Cardiac muscle cell (in vitro differentiated cells and primary cell): Measurements from ENCODE around the gene C2CD2L. TPM values are rescaled to one million over a fixed set of nuclear protein-coding genes. Genes with fewer than 3 reads are reported as not detected.

ENCODE experiments used
- DNase-seq, 2 donors: peaks; one replicate each; pipeline versions ENCODE4 v3.0.0 to v3.0.0-alpha.2; 2010 to 2017; ENCODE audit warnings: low read depth in 1 of 2, low spot score in 1 of 2
- H3K27ac ChIP-seq: fragments of 200-600 bp; sonication (generic); 2 replicates; pipeline ENCODE4 v1.5.1; 2016
- H3K27me3 ChIP-seq: fragments of 200-600 bp; sonication (generic); 2 replicates; pipeline ENCODE4 v1.6.0; 2016; ENCODE audit warnings: control low read depth
- H3K36me3 ChIP-seq: fragments of 200-600 bp; sonication (generic); 2 replicates; pipeline ENCODE4 v1.5.1; 2016; ENCODE audit warnings: control low read depth
- H3K4me1 ChIP-seq: fragments of 200-600 bp; sonication (generic); 2 replicates; pipeline ENCODE4 v1.8.1; 2017; ENCODE audit warnings: low read depth, mild to moderate bottlenecking, mixed run types
- H3K4me3 ChIP-seq: fragments of 200-600 bp; sonication (generic); 2 replicates; pipeline ENCODE4 v1.5.1; 2016; ENCODE audit warnings: mild to moderate bottlenecking
- H3K9me3 ChIP-seq: fragments of 200-600 bp; sonication (generic); 2 replicates; pipeline ENCODE4 v1.5.1; 2017; ENCODE audit warnings: low read depth, mild to moderate bottlenecking, control low read depth
- polyA plus RNA-seq: library from polyadenylated mRNA; unstranded; fragments of >200 nt; fragmentation: Nextera tagmentation; extraction: Ambion mirVana; gene quantifications from 2 replicates; pipeline ENCODE4 v1.2.1, GENCODE V29; 2016
- total RNA-seq: library from RNA; depleted of rRNA; stranded (reverse); fragments of >200 nt; gene quantifications from 2 replicates; pipeline ENCODE4 v1.2.3, GENCODE V29; 2016
- TF ChIP-seq, protein P1 (sequence below): IDR thresholded peaks from 2 replicates; pipeline ENCODE4 v1.5.1; 2012; ENCODE audit warnings: low read depth, mild to moderate bottlenecking, low read length

Gene C2CD2L
- total and polyA plus RNA-seq, 2 experiments from 2014 or later, result 11.1 to 16.4 TPM

DNA sequence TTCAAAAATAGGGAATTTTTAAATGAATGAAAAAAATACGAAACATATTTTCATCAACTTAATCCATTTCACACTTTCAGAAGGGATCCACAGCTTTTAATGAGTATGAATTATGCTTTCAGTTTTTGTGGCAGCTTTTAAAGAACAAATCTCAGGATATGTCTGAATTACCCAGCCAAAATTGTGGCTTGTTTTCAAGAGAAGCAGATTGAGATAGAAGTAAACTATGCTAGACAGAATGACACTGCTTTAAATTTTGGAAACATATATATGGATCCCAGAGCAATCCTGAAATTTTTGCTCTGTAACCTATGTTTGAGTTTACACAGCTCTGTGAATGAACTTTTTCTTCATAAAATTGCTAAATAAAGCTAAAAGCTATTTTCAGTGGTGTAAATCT is 11.8 kb downstream of the C2CD2L start:
- no peak for DNase-seq
- no peak overlapping the region for H3K27ac ChIP-seq
- peaks cover 5% of the 10 kb centered on the region for H3K36me3 ChIP-seq
- H3K27me3 ChIP-seq, result no peaks in the 10 kb centered on the region
- H3K4me1 ChIP-seq, result peaks cover 10% of the 10 kb centered on the region
- TF ChIP-seq, protein P1, sequence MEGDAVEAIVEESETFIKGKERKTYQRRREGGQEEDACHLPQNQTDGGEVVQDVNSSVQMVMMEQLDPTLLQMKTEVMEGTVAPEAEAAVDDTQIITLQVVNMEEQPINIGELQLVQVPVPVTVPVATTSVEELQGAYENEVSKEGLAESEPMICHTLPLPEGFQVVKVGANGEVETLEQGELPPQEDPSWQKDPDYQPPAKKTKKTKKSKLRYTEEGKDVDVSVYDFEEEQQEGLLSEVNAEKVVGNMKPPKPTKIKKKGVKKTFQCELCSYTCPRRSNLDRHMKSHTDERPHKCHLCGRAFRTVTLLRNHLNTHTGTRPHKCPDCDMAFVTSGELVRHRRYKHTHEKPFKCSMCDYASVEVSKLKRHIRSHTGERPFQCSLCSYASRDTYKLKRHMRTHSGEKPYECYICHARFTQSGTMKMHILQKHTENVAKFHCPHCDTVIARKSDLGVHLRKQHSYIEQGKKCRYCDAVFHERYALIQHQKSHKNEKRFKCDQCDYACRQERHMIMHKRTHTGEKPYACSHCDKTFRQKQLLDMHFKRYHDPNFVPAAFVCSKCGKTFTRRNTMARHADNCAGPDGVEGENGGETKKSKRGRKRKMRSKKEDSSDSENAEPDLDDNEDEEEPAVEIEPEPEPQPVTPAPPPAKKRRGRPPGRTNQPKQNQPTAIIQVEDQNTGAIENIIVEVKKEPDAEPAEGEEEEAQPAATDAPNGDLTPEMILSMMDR, result no peak
- H3K4me3 ChIP-seq, result no peak overlapping the region
- H3K9me3 ChIP-seq, result no peaks in the 10 kb centered on the region

DNA sequence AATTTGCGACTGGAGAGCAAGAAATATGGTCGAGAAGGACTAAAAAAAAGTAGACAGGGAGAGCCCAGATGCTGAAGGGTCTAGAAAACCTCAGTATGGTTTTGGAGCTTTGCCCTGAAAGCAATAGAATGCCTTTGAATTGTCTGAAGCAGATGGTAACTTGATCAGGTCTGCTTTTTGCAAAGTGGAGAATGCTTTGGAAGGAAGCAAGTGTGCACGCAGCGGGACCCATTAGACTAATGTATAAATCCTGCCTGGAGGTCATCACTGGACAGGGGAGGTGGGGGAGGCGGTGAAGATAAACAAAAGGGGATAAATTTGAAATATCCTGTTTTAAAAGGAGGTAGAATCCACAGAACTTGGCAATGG is 13.5 kb downstream of the C2CD2L start:
- DNase-seq, result peak; percentile 13 to 54
- peaks cover 10% of the 10 kb centered on the region for H3K4me1 ChIP-seq
- peaks cover 2% of the 10 kb centered on the region for H3K36me3 ChIP-seq
- peak overlapping the region; percentile 29 for H3K27ac ChIP-seq
- peak overlapping the region; percentile 23 for H3K4me3 ChIP-seq
- H3K27me3 ChIP-seq, result no peaks in the 10 kb centered on the region
- H3K9me3 ChIP-seq, result no peaks in the 10 kb centered on the region
- TF ChIP-seq, protein P1, result no peak

DNA sequence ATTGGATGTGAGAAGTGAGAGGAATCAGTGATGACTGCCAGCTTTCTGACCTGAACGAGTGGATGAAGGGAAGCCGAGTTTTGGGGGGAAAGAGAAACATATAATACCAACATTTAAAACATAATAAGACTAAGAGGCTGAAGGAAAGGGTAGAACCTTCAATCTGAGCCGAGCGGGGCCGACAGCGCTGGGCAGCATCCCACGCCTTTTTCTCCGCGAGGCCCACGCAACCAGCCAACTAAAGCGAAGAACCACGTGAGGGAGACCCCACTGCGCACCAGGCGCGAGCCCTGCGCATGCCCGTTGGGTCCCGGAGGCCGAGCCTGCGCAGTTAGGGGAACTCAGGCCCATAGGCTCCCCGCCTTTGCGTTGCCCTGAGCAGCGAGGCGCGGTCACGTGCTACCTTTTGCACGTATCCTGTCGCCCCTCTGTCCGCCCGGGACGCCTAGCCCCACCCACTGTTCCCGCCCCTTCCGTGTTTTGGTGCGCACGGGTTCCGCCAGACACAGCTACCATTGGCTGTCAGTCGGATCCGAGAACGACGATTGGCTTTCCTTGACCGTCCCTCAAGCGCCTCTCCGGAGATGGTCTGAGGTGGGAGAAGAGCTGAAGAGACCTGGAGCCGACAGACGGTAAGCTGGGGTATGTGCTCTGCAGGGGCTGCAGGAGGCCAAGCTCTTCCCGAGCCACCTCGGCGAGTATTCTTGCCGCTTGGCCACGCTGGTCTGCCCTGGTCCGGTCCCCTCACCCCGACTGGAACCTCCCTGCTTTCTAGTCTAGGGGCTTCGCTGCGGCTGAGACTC is 14.1 kb downstream of the C2CD2L start, which contains the start of gene HINFP:
TSS of gene HINFP (plus strand) at position 573 of the 803 bp plus-strand sequence. CDS start 5,365 bp downstream, outside the sequence.
- Histone ChIP-seq H3K4me1 (peaks cover 10% of the 10 kb centered on the region), H3K4me3 (peak within 1 kb of the TSS; percentile 69), H3K27me3 (no peaks in the 10 kb centered on the region), H3K27ac (peak within 1 kb of the TSS; percentile 76), H3K9me3 (no peaks in the 10 kb centered on the region), H3K36me3 (peaks cover 2% of the 10 kb centered on the region)
- DNase-seq, result peak; percentile 99
- TF ChIP-seq, protein P1, result no peak

DNA sequence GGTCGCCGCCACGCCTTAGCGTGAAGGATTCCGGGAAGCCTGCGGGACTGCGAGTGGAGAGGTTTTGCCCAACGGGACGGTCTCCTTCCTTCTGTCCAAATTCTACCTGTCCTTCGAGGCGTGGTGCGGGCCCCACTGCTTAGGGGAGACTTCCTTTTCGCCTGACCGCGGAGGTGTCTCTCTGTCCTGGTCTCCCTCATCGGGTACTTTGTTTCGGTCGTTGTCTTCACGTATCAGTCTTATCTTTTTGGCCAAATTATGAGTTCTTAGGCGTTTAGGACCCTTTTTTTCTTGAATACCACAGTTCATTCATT is 14.6 kb downstream of the C2CD2L start:
- no peak for DNase-seq
- H3K4me1 ChIP-seq, result peaks cover 10% of the 10 kb centered on the region
- H3K36me3 ChIP-seq, result peaks cover 2% of the 10 kb centered on the region
- TF ChIP-seq, protein P1, result no peak
- no peaks in the 10 kb centered on the region for H3K27me3 ChIP-seq
- H3K4me3 ChIP-seq, result peak overlapping the region; percentile 69
- H3K27ac ChIP-seq, result peak overlapping the region; percentile 76
- no peaks in the 10 kb centered on the region for H3K9me3 ChIP-seq

DNA sequence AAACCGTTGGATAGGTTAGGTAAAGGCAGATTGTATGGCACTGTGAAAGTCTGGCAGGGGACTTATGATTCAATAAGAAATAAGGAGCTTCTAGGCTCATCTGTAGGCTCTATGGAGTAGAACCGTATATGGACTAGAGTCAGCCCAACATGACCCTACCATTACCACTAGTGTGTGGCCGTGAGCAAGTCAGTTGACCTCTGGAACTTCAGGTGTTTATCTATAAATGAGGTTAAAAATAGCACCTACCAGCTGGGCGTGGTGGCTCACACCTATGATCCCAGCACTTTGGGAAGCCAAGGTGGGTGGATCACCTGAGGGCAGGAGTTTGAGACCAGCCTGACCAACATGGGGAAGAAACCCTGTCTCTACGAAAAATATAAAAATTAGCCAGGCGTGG is 18.7 kb downstream of the C2CD2L start:
- Histone ChIP-seq H3K4me3 (no peak overlapping the region), H3K27ac (no peak overlapping the region), H3K4me1 (peaks cover 4% of the 10 kb centered on the region), H3K36me3 (peaks cover 9% of the 10 kb centered on the region), H3K9me3 (no peaks in the 10 kb centered on the region), H3K27me3 (no peaks in the 10 kb centered on the region)
- no peak for DNase-seq
- TF ChIP-seq, protein P1, result no peak
